GM18517 (cell line): ENCODE data around the gene TRAF7.

Experiments used
- ATAC-seq: cut with Tn5 transposase; IDR thresholded peaks from one replicate; pipeline ENCODE4 v1.9.1; 2021; ENCODE audit warnings: mild to moderate bottlenecking, moderate library complexity; ENCODE audit not compliant: unreplicated experiment

TRAF7 gene

GRCh38 chr16:2163211-2163881 is 7.8 kb downstream of the TRAF7 start:
- ATAC-seq: no peak

DNA sequence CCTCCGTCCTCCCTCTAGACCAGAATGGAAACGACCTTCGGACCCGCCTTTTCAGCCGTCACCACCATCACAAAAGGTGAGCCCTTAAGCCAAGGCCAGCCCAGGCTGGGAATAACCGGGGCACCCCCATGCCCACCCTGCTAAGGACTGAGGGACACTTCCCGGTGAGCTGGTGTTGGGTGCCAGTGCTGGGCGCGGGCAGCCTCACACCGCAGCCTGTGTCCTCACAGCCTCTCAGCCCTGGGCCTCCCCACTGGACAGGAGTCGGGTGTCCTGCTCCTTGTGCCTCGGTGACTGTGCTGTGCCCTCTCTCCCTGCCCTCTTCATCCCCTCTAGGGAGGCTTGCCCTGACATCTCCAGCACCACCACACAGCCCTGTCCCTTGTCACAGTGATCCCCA is 10.3 kb downstream of the TRAF7 start:
- no peak for ATAC-seq

DNA sequence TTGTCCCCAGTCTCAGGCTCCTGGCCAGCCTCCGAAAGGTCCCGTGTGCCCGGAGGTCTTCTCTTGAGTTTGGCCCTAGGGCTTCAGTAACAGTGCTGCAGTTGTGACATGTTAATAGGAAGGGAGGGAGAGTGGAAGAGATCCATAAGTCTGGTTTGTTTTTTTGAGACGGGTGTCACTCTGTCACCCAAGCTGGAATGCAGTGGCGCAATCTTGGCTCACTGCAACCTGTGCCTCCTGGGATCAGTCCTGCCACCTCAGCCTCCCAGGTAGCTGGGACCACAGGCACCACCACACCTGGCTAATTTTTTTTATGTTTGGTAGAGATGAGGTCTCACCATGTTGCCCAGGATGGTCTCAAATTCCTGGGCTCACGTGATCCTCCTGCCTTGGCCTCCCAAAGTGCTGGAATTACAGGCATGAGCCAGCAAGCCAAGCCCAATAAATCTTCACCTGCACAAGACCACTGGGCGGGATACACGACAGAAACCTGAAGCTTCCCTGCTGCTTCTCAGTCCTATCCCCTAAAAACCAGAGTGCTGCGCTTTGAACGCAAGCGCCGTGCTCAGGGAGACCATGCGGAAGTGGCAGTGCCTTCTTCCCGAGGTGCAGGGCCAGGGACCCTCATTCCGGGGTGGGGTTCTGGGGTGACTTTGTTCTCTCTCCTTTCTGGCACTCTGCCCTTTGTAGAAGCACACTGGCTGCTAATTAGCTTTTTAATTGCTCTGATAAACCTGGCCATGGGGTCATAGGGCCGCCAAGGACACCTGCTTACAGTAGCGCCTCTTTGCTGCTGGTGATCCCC is 10.9 kb downstream of the TRAF7 start:
- no peak for ATAC-seq

- ATAC-seq: no peak
Measured at GRCh38 chr16:2167068-2167638, 11.6 kb downstream of the TRAF7 start.

DNA sequence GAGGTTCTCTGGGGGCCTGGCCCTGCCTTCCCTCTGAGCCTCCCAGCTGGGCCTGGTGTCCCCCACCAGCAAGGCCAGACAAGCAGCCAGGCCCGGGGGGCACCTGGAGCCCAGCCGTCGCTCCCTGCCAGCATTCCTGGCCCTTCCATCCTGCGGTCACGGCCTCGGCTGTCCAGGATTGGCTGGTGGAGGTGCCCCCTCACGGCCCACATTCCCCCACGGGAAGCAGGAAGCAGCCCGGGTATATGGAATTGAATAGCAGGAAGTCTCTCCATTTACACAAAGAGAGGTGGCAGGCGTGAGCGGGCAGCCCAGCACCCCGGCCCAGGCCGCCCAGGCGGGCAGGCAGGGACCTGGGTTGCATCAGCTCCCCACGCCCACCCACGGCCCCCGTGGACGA is 14.5 kb downstream of the TRAF7 start:
- ATAC-seq: no peak

DNA sequence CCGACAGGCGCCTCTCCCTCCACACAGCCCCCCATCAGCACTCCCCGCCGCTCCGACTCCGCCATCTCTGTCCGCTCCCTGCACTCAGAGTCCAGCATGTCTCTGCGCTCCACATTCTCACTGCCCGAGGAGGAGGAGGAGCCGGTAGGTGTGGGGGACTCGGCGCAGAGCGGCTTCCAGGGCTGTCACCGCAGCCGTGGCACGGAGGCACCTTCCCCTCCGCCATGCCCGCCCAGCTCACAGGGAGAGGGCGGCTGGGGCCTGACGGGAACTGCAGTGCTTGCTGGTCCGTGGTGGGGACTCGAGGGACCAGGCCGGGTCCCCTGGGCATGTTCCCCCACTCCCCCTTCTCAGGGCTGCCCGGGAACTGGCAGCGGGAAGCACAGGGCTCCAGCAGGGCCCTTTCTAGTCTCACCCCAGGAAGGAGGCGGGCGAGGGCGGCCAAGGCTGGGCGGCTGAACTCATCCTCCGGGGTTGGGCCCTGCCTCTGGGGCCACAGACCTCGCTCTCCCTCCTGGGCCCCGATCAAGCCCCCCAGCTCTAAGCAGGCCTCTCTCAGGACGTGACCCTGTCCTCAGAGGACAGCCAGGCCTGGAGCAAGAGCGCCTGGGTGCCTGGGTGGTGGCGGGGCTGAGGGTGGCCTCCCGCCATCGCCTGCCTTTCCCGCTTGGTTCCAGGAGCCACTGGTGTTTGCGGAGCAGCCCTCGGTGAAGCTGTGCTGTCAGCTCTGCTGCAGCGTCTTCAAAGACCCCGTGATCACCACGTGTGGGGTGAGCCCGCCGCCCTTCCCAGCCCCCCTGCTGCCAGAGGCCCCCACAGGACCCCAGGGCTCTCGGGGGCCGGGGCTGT is 15.2 kb downstream of the TRAF7 start:
- no peak for ATAC-seq

- no peak for ATAC-seq
Measured at GRCh38 chr16:2171601-2172178, 16.1 kb downstream of the TRAF7 start.

DNA sequence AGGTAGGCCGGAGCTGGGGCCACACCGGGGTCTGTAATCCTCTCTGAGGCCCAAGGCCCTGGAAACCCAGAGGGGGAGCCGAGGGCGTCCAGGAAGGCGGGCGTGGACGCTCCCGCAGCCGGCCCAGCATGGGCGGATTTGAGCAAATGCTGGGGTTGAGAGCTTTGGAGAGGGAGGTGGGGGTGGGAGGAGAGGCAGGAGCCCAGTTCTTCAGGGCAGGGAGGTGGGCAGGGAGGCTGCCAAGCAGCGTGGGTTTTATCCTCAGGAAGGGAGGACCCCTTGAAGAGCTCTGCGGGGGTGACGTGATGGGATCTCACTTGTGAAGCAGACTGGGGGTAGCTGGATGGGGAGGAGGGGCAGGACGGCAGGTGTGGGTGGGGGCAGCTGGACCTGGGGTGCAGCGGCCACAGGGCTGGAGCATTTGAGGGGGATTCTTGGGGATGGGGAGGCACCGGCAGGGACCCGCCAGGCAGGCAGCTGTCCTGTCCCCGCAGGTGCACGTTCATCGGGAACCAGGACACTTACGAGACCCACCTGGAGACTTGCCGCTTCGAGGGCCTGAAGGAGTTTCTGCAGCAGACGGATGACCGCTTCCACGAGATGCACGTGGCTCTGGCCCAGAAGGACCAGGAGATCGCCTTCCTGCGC is 17.2 kb downstream of the TRAF7 start:
- ATAC-seq: no peak

GRCh38 chr16:2173366-2173765 is 17.8 kb downstream of the TRAF7 start:
- ATAC-seq: no peak

GRCh38 chr16:2173916-2174315 is 18.3 kb downstream of the TRAF7 start:
- no peak for ATAC-seq

GRCh38 chr16:2174396-2175131 is 19.0 kb downstream of the TRAF7 start:
- no peak for ATAC-seq

DNA sequence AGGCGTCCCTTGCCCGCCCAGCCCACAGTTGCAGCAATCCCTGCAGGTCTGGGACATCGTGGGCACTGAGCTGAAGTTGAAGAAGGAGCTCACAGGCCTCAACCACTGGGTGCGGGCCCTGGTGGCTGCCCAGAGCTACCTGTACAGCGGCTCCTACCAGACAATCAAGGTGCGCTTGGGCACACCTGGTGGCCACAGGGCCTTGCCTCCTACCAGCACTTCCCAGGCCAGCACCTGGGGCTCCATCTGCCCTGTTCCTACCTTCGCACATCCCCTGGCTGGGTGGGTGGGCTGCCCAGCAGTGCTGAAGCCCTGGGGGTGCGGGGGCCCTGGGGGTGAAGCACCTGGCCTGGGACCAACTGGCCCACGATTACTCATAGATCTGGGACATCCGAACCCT is 19.9 kb downstream of the TRAF7 start:
- no peak for ATAC-seq

GRCh38 chr16:2176047-2176446 is 20.5 kb downstream of the TRAF7 start:
- ATAC-seq: no peak

- no peak for ATAC-seq
Measured at GRCh38 chr16:2177101-2177500, 21.5 kb downstream of the TRAF7 start.

DNA sequence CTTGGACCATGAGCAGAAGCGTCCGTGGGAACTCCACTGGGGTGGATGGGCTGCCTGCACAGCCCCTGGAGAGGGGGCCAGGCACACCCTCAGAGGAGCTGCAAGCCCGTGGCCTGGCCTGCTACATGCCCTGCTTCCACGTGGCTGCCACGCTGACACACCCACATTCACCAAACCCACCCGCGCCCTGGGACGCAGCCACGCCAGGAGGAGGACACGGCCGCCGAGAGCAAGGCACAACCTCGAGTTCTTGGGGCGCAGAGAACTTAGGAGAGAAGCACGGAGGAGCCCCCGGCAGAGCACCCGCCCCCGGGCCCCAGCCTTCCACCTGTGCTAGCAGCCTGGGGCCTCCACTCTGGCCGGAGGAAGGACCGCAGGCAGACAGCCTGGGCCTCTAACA is 22.0 kb downstream of the TRAF7 start:
- no peak for ATAC-seq

DNA sequence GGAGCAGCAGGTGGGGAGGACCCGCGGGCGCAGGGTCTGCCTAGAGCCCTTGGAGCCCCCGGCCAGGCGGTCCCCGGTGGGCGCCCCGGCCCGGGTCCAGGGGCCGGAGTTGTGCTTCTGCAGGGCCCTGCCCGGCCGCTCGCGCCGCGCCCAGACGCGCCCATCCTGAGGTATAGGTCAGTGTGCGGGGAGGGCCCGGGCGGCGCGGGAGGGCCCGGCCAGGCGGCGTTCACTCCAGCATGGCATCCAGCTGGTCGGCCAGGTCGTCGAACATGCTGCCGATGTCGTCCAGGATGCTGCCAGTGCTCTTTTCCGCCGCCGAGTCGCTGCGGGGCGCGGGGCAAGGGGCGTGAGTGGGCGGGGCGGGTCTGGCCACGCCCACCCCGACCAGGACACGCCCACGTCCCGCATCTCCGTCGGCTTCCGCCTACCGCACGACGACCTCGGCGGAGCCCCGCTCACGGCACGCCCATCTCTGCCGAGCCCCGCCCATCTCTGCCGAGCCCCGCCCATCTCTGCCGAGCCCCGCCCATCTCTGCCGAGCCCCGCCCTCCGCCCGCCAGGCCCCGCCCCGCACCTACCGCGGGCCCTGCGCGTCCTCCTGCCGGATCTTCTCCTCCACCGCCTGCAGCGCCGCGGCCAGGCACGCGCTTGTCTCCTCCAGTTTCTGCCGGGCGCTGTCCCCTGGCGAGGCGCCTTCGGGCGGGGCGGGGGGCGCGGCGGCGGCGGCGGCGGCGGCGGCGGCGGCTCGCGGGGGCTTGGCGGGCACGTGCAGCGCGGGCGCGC is 22.9 kb downstream of the TRAF7 start:
- no peak for ATAC-seq

- no peak for ATAC-seq
Measured at GRCh38 chr16:2179107-2179501, 23.5 kb downstream of the TRAF7 start.

GRCh38 chr16:2179576-2179975 is 24.0 kb downstream of the TRAF7 start:
- ATAC-seq: no peak

GRCh38 chr16:2180461-2180860 is 24.9 kb downstream of the TRAF7 start:
- no peak for ATAC-seq
